ENCODE data around the gene NEK3.

NEK3 gene

GRCh38 chr13:52164989-52165388 is 5.6 kb upstream of the NEK3 start:
- TF ChIP-seq TAF1 (IDR thresholded peaks at IDR 0.05; ENCODE audit: borderline replicate concordance, insufficient read depth, low read length) (no peak), POLR2AphosphoS5 (IDR thresholded peaks at IDR 0.05; ENCODE audit: low read depth, low read length) (no peak), SIN3A (IDR thresholded peaks at IDR 0.05; ENCODE audit: borderline replicate concordance, insufficient read depth, low read length) (no peak), REST (IDR thresholded peaks at IDR 0.05; ENCODE audit: insufficient read depth in 1 of 2, low read depth in 2 of 2, low read length in 2 of 2) (no peak)

- TF ChIP-seq FOXP2 (optimal IDR thresholded peaks at IDR 0.05; ENCODE audit: borderline replicate concordance, extremely low read depth, extremely low read length, insufficient read depth) (no peak), SIN3A (IDR thresholded peaks at IDR 0.05; ENCODE audit: borderline replicate concordance, insufficient read depth, low read length) (no peak), POLR2AphosphoS5 (IDR thresholded peaks at IDR 0.05; ENCODE audit: low read depth, low read length) (no peak), REST (IDR thresholded peaks at IDR 0.05; ENCODE audit: insufficient read depth in 1 of 2, low read depth in 2 of 2, low read length in 2 of 2) (no peak), TAF1 (IDR thresholded peaks at IDR 0.05; ENCODE audit: borderline replicate concordance, insufficient read depth, low read length) (no peak)
Measured at GRCh38 chr13:52162279-52163101, 3.1 kb upstream of the NEK3 start.

- TF ChIP-seq POLR2AphosphoS5 (IDR thresholded peaks at IDR 0.05; ENCODE audit: low read depth, low read length) (no peak), SIN3A (IDR thresholded peaks at IDR 0.05; ENCODE audit: borderline replicate concordance, insufficient read depth, low read length) (no peak), REST (IDR thresholded peaks at IDR 0.05; ENCODE audit: insufficient read depth in 1 of 2, low read depth in 2 of 2, low read length in 2 of 2) (no peak), FOXP2 (optimal IDR thresholded peaks at IDR 0.05; ENCODE audit: borderline replicate concordance, extremely low read depth, extremely low read length, insufficient read depth) (no peak), TAF1 (IDR thresholded peaks at IDR 0.05; ENCODE audit: borderline replicate concordance, insufficient read depth, low read length) (no peak)
Measured at GRCh38 chr13:52161181-52161646, 1.8 kb upstream of the NEK3 start.

- TF ChIP-seq SIN3A (IDR thresholded peaks at IDR 0.05; ENCODE audit: borderline replicate concordance, insufficient read depth, low read length) = no peak
- TF ChIP-seq POLR2AphosphoS5 (IDR thresholded peaks at IDR 0.05; ENCODE audit: low read depth, low read length) = no peak
- no peak for TF ChIP-seq REST (IDR thresholded peaks at IDR 0.05; ENCODE audit: insufficient read depth in 1 of 2, low read depth in 2 of 2, low read length in 2 of 2)
- no peak for TF ChIP-seq FOXP2 (optimal IDR thresholded peaks at IDR 0.05; ENCODE audit: borderline replicate concordance, extremely low read depth, extremely low read length, insufficient read depth)
- no peak for TF ChIP-seq TAF1 (IDR thresholded peaks at IDR 0.05; ENCODE audit: borderline replicate concordance, insufficient read depth, low read length)
Measured at GRCh38 chr13:52160506-52160905, 1.1 kb upstream of the NEK3 start.

Measured in PFSK-1 (cell line).